ENCODE measurements around the gene NSD2.
A peak's percentile ranks its signal among the peaks of the same experiment; 100 is the strongest.

DNA sequence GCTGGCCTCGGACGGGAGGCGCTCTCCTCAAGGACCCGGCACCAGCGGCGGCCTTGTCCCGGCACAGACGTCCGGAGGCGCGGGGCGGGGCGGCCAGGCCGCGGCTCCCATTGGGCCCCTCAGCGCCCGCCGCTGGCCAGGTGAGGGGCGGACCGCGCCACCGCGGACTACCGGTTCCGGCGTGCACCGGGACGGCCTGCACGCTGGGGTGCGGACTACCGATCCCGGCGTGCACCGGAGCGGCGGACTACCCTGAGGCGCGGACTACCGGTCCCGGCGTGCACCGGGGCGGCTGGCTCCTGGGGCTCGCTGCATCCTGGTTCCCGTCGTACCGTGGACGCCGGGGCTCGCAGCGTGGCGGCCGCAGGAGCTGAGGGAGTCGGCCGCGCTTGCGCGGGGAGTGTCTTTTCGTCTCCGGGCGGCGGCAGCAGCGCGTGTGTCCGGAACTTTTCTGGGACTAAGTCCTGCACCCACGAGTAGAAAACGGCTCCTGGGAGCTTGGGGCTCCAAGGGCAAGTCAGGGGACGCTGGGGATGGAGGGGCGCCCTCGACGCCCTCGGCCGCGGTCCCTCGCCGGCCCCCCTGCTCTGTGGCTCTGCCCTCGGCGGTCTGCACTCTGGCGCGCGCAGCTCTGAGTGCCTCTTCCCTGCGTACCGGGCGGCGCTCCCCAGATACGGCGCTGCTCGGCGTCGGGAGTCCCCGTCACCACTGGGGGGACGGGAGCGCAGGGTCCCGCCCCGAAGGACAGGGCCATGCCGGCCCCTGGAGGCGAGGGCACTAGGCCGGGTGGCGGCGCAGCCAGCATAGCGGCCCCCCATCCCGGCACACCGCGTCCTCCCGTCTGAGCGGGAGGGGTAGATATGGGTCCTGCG lies 14.9 kb upstream of the NSD2 start, which contains the start of gene LETM1:
- TF ChIP-seq, protein P1, sequence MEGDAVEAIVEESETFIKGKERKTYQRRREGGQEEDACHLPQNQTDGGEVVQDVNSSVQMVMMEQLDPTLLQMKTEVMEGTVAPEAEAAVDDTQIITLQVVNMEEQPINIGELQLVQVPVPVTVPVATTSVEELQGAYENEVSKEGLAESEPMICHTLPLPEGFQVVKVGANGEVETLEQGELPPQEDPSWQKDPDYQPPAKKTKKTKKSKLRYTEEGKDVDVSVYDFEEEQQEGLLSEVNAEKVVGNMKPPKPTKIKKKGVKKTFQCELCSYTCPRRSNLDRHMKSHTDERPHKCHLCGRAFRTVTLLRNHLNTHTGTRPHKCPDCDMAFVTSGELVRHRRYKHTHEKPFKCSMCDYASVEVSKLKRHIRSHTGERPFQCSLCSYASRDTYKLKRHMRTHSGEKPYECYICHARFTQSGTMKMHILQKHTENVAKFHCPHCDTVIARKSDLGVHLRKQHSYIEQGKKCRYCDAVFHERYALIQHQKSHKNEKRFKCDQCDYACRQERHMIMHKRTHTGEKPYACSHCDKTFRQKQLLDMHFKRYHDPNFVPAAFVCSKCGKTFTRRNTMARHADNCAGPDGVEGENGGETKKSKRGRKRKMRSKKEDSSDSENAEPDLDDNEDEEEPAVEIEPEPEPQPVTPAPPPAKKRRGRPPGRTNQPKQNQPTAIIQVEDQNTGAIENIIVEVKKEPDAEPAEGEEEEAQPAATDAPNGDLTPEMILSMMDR (IDR thresholded peaks at IDR 0.05; ENCODE audit: low read depth, low read length) = peak; percentile 18
- TF ChIP-seq, protein P2, sequence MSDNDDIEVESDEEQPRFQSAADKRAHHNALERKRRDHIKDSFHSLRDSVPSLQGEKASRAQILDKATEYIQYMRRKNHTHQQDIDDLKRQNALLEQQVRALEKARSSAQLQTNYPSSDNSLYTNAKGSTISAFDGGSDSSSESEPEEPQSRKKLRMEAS (IDR thresholded peaks at IDR 0.05; ENCODE audit: low read depth, low read length) = peak; percentile 82
- TF ChIP-seq POLR2A (IDR thresholded peaks at IDR 0.05; ENCODE audit: extremely low read depth, insufficient read length) = peak; percentile 93
- peak; percentile 85; the same call in 1 of the 2 replicates for TF ChIP-seq MYC (IDR thresholded peaks at IDR 0.05; ENCODE audit: low read depth, low read length)
